HepG2 (cell line): ENCODE results near the gene RSL1D1. TPM values are rescaled to one million over a fixed set of nuclear protein-coding genes. Genes with fewer than 3 reads are reported as not detected.

ENCODE experiments used
- ATAC-seq: fragments of 200-7000 bp; cut with Tn5 transposase; 3 replicates; pipeline ENCODE4 v1.9.1; 2020; ENCODE audit warnings: mild to moderate bottlenecking, moderate library complexity
- BruUV-seq: library from RNA; stranded (reverse); fragments of 400-500 nt; replicated peaks from 2 replicates; lab custom pipeline; 2021; lab: Mats Ljungman, UMichigan
- CTCF ChIA-PET: fragments of 300-600 bp; formaldehyde crosslinking; extraction: SDS; loops from one replicate; lab custom pipeline; 2021; ENCODE audit warnings: low total read pairs, inconsistent platforms, low intra/inter-chr PET ratio; lab: Yijun Ruan, JAX
- POLR2A ChIA-PET: fragments of 350-600 bp; sonication (Branson Sonifier 250); formaldehyde crosslinking; loops from one replicate; lab custom pipeline; 2020; ENCODE audit warnings: antibody characterized with exemption, inconsistent platforms; lab: Yijun Ruan, JAX
- DNase-seq: peaks from one replicate; pipeline ENCODE4 v3.0.0-alpha.2; 2015; ENCODE audit warnings: low spot score
- FAIRE-seq: peaks from 3 replicates; lab custom pipeline; 2011; peaks lifted over from hg19 to GRCh38; lab: Jason Lieb, UNC
- H2AFZ ChIP-seq: one replicate; pipeline ENCODE4 v1.6.1; 2011; ENCODE audit warnings: low read length, inconsistent platforms
- H3K27ac ChIP-seq: fragments of 300-600 bp; 3 replicates; pipeline ENCODE4 v1.8.0; 2011; ENCODE audit warnings: mixed run types, mild to moderate bottlenecking, mixed read lengths, low read length, inconsistent platforms; ENCODE audit not compliant: insufficient read depth; ENCODE audit errors: extremely low read length
- H3K27me3 ChIP-seq, 2 experiments: fragments of 200-600 bp in 1 of 2; 2 replicates in 1 of 2; 3 replicates in 1 of 2; pipeline versions ENCODE4 v1.6.0 to v1.8.0; 2011; ENCODE audit warnings: low read length in 2 of 2, mild to moderate bottlenecking in 2 of 2, moderate library complexity in 2 of 2, inconsistent platforms in 1 of 2; ENCODE audit not compliant: insufficient read depth in 2 of 2, control insufficient read depth in 1 of 2
- H3K36me3 ChIP-seq, 2 experiments: fragments of 200-600 bp in 1 of 2; replicated peaks in 1 of 2; 2 replicates in 1 of 2; 3 replicates in 1 of 2; pipeline versions ENCODE4 v1.5.1 to v1.8.0; 2011; ENCODE audit warnings: low read length in 2 of 2, inconsistent platforms in 1 of 2; ENCODE audit not compliant: insufficient read depth in 2 of 2, control insufficient read depth in 1 of 2
- H3K4me1 ChIP-seq: 2 replicates; pipeline ENCODE4 v1.5.1; 2012; ENCODE audit warnings: low read length, inconsistent platforms; ENCODE audit not compliant: insufficient read depth
- H3K4me2 ChIP-seq: 2 replicates; pipeline ENCODE4 v1.6.0; 2011; ENCODE audit warnings: low read depth, low read length, inconsistent platforms
- H3K4me3 ChIP-seq, 3 experiments: fragments of 200-600 bp in 1 of 3; sonication (generic), shearing (Covaris generic) in 1 of 3; replicated peaks in 1 of 3; 2 replicates each; pipeline ENCODE4 v1.5.1; 2011 to 2016; ENCODE audit warnings: low read length in 3 of 3, inconsistent platforms in 2 of 3, low read depth in 2 of 3, mild to moderate bottlenecking in 2 of 3, control low read depth in 1 of 3, mixed read lengths in 1 of 3; ENCODE audit not compliant: insufficient read depth in 1 of 3
- H3K79me2 ChIP-seq: one replicate; pipeline ENCODE4 v1.6.1; 2011; ENCODE audit warnings: low read length, inconsistent platforms; ENCODE audit not compliant: insufficient read depth
- H3K9ac ChIP-seq: 2 replicates; pipeline ENCODE4 v1.6.0; 2011; ENCODE audit warnings: mild to moderate bottlenecking, low read depth, low read length, inconsistent platforms; ENCODE audit not compliant: insufficient read depth
- H3K9me3 ChIP-seq: 2 replicates; pipeline ENCODE4 v1.5.1; 2012; ENCODE audit warnings: mild to moderate bottlenecking, low read length
- H4K20me1 ChIP-seq: 2 replicates; pipeline ENCODE4 v1.6.0; 2011; ENCODE audit warnings: inconsistent platforms, mild to moderate bottlenecking, low read length, moderate library complexity; ENCODE audit not compliant: insufficient read depth
- CEBPZ ChIP-seq: IDR thresholded peaks from 2 replicates; pipeline ENCODE4 v1.6.1; 2012; ENCODE audit warnings: low read length, improper control_type of control experiment
- HNRNPUL1 ChIP-seq: fragments of 200-400 bp; formaldehyde crosslinking; IDR thresholded peaks from 2 replicates; pipeline ENCODE4 v1.6.1; 2017; ENCODE audit warnings: low read depth, mild to moderate bottlenecking, low read length, moderate library complexity
- KLF9 ChIP-seq: IDR thresholded peaks from 2 replicates; pipeline ENCODE4 v1.6.1; 2016; ENCODE audit warnings: low read depth
- MTA1 ChIP-seq: sonication (generic); formaldehyde crosslinking; IDR thresholded peaks from 2 replicates; pipeline ENCODE4 v1.4.0; 2020; ENCODE audit warnings: missing genetic modification reagents, mild to moderate bottlenecking, borderline replicate concordance
- MTF1 ChIP-seq: sonication (generic); formaldehyde crosslinking; IDR thresholded peaks from 2 replicates; pipeline ENCODE4 v1.5.0; 2020; ENCODE audit warnings: missing genetic modification reagents
- RBM22 ChIP-seq: fragments of 200-400 bp; formaldehyde crosslinking; optimal IDR thresholded peaks from 2 replicates; pipeline ENCODE3; 2017; ENCODE audit warnings: mild to moderate bottlenecking, low read length, moderate library complexity
- RXRB ChIP-seq: IDR thresholded peaks from 2 replicates; pipeline ENCODE4 v1.6.1; 2016; ENCODE audit warnings: borderline replicate concordance, missing genetic modification reagents, missing compliant biosample characterization
- SRF ChIP-seq: IDR thresholded peaks from 2 replicates; pipeline ENCODE4 v1.6.1; 2011; ENCODE audit warnings: mild to moderate bottlenecking, low read depth, low read length, moderate library complexity
- ZEB1 ChIP-seq: IDR thresholded peaks from 2 replicates; pipeline ENCODE4 v1.6.1; 2012; ENCODE audit warnings: mild to moderate bottlenecking, low read depth, inconsistent platforms; ENCODE audit not compliant: insufficient replicate concordance
- ZNF598 ChIP-seq: sonication (generic); formaldehyde crosslinking; IDR thresholded peaks from 2 replicates; pipeline ENCODE4 v1.5.1; 2020; ENCODE audit warnings: mild to moderate bottlenecking, missing genetic modification reagents, borderline replicate concordance
- ZNF629 ChIP-seq: sonication (generic); formaldehyde crosslinking; conservative IDR thresholded peaks from 2 replicates; pipeline ENCODE4 v1.5.0; 2020; ENCODE audit warnings: missing genetic modification reagents
- WGBS: methylation state at CpG from one replicate; pipeline ENCODE4 v1.1.6; 2017; ENCODE audit warnings: low lambda C conversion rate; 5-methylcytosine and 5-hydroxymethylcytosine counted together
- in situ Hi-C: cut with HindIII; loops from 2 replicates; pipeline ENCODE4 v1.10.0; 2017; ENCODE audit warnings: low pct_unique_long_range_greater_than_20kb; ENCODE audit not compliant: extremely low pct_ligation_motif_present
- intact Hi-C: fragments of 100-400 bp; cut with micrococcal nuclease; formaldehyde crosslinking; loops from one replicate; pipeline ENCODE4 v1.10.0; 2022; ENCODE audit not compliant: unreplicated experiment
- polyA plus RNA-seq, 8 experiments: library from polyadenylated mRNA; depleted of rRNA in 3 of 8; stranded (reverse) in 7 of 8; unstranded in 1 of 8; fragments of >200 nt; fragmentation: Illumina TruSeq in 4 of 8; extraction: Trizol in 4 of 8; gene quantifications; 2 replicates each; pipeline versions ENCODE4 v1.2.1 to v1.2.3, GENCODE V29; 2011 to 2016; ENCODE audit warnings: low read depth in 4 of 8, missing spikeins in 1 of 8, mixed read lengths in 1 of 8; ENCODE audit not compliant: insufficient read depth in 1 of 8
- total RNA-seq, 5 experiments: library from RNA; depleted of rRNA; stranded (reverse); fragments of >200 nt; fragmentation: Illumina TruSeq; extraction: Trizol; gene quantifications; 2 replicates each; pipeline ENCODE4 v1.2.3, GENCODE V29; 2016; ENCODE audit warnings: low read depth in 1 of 5
- TF ChIP-seq, protein P1 (sequence below): IDR thresholded peaks from 2 replicates; pipeline ENCODE4 v1.6.1; 2016; ENCODE audit warnings: low read depth
- TF ChIP-seq, protein P2 (sequence below): IDR thresholded peaks from 2 replicates; pipeline ENCODE4 v1.6.1; 2012; ENCODE audit warnings: low read depth, low read length, improper control_type of control experiment

The RSL1D1 gene
- total and polyA plus RNA-seq, 2 of the 13 experiments (the other 11 are each of a cell fraction or from before 2014, with no cell fraction given) = 187 to 343 TPM

DNA sequence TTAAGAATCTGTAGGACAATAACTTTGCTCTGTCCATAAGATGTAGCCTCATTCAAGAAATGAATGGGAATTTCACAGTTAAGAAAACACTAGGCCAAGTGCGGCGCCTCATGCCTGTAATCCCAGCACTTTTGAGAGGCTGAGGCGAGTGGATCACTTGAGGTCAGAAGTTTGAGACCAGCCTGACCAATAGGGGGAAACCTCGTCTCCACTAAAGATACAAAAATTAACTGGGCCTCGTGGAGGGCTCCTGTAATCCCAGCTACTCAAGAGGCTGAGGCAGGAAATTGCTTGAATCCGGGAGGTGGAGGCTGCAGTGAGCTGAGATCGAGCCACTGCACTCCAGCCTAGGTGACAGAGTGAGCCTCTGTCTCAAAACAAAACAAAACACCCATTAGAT lies 19.9 kb upstream of the RSL1D1 start (continued):
- TF ChIP-seq MTF1 (CRISPR knock-in tag) = no peak
- 0 out of 2 replicates have a peak, but pooled peaks have one; percentile 44 for TF ChIP-seq ZNF598
- no peak for TF ChIP-seq MTA1 (CRISPR knock-in tag)
- TF ChIP-seq RXRB = 0 out of 2 replicates have a peak, but pooled peaks have one; percentile 12
- no peak for TF ChIP-seq CEBPZ
- TF ChIP-seq ZNF629 = no peak
- TF ChIP-seq ZEB1 = no peak

GRCh38 chr16:11870399-11870798 lies 19.1 kb upstream of the RSL1D1 start:
- Histone ChIP-seq H3K36me3 (peaks cover 14 to 46% of the 10 kb centered on the region in 2 experiments), H3K4me3 (no peak overlapping the region), H4K20me1 (peaks cover 31% of the 10 kb centered on the region), H3K9ac (no peak overlapping the region), H2AFZ (no peak overlapping the region), H3K79me2 (peaks cover 21% of the 10 kb centered on the region), H3K27ac (peak overlapping the region; percentile 36)
- ATAC-seq (no peak), FAIRE-seq (no peak), DNase-seq (peak; percentile 31)
- no TSS peak for BruUV-seq
- TF ChIP-seq RBM22 (peak; percentile 80), KLF9 (CRISPR knock-in tag) (no peak), SRF (peak; percentile 25; the same call in 1 of the 2 replicates), HNRNPUL1 (0 out of 2 replicates have a peak, but pooled peaks have one; percentile 0)
- TF ChIP-seq, protein P1, sequence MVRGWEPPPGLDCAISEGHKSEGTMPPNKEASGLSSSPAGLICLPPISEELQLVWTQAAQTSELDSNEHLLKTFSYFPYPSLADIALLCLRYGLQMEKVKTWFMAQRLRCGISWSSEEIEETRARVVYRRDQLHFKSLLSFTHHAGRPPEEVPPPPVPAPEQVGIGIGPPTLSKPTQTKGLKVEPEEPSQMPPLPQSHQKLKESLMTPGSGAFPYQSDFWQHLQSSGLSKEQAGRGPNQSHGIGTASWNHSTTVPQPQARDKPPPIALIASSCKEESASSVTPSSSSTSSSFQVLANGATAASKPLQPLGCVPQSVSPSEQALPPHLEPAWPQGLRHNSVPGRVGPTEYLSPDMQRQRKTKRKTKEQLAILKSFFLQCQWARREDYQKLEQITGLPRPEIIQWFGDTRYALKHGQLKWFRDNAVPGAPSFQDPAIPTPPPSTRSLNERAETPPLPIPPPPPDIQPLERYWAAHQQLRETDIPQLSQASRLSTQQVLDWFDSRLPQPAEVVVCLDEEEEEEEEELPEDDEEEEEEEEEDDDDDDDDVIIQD = no peak
- TF ChIP-seq, protein P2, sequence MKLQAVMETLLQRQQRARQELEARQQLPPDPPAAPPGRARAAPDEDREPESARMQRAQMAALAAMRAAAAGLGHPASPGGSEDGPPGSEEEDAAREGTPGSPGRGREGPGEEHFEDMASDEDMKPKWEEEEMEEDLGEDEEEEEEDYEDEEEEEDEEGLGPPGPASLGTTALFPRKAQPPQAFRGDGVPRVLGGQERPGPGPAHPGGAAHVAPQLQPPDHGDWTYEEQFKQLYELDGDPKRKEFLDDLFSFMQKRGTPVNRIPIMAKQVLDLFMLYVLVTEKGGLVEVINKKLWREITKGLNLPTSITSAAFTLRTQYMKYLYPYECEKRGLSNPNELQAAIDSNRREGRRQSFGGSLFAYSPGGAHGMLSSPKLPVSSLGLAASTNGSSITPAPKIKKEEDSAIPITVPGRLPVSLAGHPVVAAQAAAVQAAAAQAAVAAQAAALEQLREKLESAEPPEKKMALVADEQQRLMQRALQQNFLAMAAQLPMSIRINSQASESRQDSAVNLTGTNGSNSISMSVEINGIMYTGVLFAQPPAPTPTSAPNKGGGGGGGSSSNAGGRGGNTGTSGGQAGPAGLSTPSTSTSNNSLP = 0 out of 2 replicates have a peak, but pooled peaks have one; percentile 25
- TF ChIP-seq, all 625 proteins: peak for 4
- H3K27me3 ChIP-seq = no peaks in the 10 kb centered on the region
- in situ Hi-C loops (no loop called here), intact Hi-C loops (no loop called here)
- no peak overlapping the region; the same call in 1 of the 2 replicates for H3K4me2 ChIP-seq
- ChIA-PET CTCF (no interaction called here), POLR2A (interaction anchor here (1.0 to 1.8 kb wide), 4 partner anchors 19 to 72 kb away, joined by 3 to 11 read pairs (median 5); partner anchors contain the start of genes GSPT1 and RSL1D1)
- H3K9me3 ChIP-seq = no peaks in the 10 kb centered on the region
- 39% methylated on average over 3 of the region's 3 CpGs for WGBS
- H3K4me1 ChIP-seq = peaks cover 65% of the 10 kb centered on the region
